ENCODE results near the gene IL1A.

DNA sequence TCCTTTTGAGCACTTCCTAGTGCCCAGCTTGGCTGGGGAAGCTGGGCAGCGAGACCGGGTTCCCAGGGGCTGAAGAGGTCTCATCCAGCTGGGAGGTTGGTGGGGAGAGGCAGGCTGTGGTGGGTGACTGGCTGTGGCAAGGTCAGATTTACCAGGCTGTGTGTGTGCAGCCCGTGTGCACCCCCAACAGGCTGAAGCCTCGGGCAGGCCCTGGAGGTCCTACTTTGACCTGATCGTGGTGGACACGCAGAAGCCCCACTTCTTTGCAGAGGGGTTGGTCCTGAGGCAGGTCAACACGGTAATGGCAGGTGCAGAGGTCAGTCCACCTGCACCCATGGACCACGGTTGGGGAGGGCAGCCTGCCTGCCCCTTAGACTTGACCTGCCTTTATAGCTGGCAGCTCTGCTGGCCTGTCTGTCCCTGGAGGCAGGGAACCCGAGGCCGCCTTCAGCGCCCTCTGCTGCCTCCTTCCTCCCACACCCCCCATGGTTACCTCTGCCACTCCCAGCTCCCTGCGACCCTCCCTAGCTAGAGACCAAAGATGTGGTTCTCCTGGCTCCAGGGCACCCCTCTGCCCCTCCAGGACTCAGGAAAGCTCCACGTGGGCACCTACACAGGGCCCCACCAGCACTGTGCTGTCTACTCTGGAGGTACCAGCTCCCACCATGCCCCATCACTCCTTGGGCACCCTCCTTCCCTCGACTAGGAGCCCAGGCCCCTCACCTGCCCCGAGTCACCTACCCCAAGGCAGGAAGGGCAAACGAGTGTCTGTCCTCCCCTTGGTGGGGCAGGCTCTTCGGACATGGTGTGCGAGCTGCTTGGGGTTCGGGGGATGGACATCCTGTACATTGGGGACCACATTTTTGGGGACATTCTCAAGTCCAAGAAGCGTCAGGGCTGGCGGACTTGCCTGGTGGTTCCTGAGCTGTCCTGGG, 59.4 kb downstream of the IL1A start:
- TF ChIP-seq CTCF (IDR thresholded peaks at IDR 0.05; ENCODE audit: borderline replicate concordance, extremely low read depth, low read length, poor library complexity, severe bottlenecking) (peak; percentile 43), EZH2 (IDR thresholded peaks at IDR 0.05; ENCODE audit: borderline replicate concordance, low read depth, low read length, severe bottlenecking) (no peak)

Measured in DND-41 (cell line).